ENCODE data around the gene TOP2B. TPM values are rescaled to one million over a fixed set of nuclear protein-coding genes. Genes with fewer than 3 reads are reported as not detected.
A peak's percentile ranks its signal among the peaks of the same experiment; 100 is the strongest.

Gene TOP2B
- total and polyA plus RNA-seq, 9 of the 15 experiments (the other 6 are each of a cell fraction or from before 2014, with no cell fraction given): 45.3 to 186 (median 134) TPM

DNA sequence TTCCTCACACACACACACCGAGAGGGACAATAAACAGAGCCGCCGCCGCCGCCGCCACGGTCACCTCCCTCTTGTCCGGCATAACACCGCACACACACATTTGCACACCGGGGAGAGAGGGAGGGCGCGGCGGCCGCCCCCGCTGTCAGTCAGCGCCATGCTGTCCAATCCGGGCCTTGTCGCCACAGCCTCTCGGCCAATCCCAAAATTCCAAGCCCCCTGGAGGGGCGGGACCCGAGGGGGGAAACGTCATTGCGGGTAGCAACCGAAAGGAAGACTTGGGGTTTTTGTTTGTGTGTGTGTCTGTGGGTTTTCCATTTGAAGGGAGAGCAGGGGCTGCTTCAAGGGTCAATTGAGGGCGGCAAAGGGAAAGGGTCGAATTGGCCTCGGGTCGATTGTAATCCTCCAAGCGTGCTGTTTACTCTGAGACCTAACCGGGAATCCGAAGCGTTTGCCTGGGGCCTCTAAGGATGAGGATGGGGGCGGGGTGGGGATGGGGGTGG, at the start of gene TOP2B (continued):
- TF ChIP-seq, protein P1, sequence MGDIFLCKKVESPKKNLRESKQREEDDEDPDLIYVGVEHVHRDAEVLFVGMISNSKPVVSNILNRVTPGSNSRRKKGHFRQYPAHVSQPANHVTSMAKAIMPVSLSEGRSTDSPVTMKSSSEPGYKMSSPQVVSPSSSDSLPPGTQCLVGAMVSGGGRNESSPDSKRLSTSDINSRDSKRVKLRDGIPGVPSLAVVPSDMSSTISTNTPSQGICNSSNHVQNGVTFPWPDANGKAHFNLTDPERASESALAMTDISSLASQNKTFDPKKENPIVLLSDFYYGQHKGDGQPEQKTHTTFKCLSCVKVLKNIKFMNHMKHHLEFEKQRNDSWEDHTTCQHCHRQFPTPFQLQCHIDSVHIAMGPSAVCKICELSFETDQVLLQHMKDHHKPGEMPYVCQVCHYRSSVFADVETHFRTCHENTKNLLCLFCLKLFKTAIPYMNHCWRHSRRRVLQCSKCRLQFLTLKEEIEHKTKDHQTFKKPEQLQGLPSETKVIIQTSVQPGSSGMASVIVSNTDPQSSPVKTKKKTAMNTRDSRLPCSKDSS (IDR thresholded peaks at IDR 0.05; ENCODE audit: low read depth, partially characterized antibody): no peak
- peak; percentile 93 for TF ChIP-seq EP400 (IDR thresholded peaks at IDR 0.05)
- TF ChIP-seq BHLHE40 (IDR thresholded peaks at IDR 0.05; ENCODE audit: low read length): peak; percentile 92
- TF ChIP-seq, protein P2, sequence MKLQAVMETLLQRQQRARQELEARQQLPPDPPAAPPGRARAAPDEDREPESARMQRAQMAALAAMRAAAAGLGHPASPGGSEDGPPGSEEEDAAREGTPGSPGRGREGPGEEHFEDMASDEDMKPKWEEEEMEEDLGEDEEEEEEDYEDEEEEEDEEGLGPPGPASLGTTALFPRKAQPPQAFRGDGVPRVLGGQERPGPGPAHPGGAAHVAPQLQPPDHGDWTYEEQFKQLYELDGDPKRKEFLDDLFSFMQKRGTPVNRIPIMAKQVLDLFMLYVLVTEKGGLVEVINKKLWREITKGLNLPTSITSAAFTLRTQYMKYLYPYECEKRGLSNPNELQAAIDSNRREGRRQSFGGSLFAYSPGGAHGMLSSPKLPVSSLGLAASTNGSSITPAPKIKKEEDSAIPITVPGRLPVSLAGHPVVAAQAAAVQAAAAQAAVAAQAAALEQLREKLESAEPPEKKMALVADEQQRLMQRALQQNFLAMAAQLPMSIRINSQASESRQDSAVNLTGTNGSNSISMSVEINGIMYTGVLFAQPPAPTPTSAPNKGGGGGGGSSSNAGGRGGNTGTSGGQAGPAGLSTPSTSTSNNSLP (IDR thresholded peaks at IDR 0.05; ENCODE audit: borderline replicate concordance, low read depth, low read length): no peak
- TF ChIP-seq SMARCB1 (IDR thresholded peaks at IDR 0.05; ENCODE audit: insufficient read length, low read depth): no peak
- TF ChIP-seq SMAD4 (CRISPR knock-in tag; conservative IDR thresholded peaks at IDR 0.05): 0 out of 2 replicates have a peak, but pooled peaks have one; percentile 20
- TF ChIP-seq MEF2D (tag; conservative IDR thresholded peaks at IDR 0.05; ENCODE audit: low read depth): no peak
- TF ChIP-seq ZKSCAN1 (IDR thresholded peaks at IDR 0.05; ENCODE audit: low read depth, low read length): 0 out of 2 replicates have a peak, but pooled peaks have one; percentile 38
- TF ChIP-seq, protein P3, sequence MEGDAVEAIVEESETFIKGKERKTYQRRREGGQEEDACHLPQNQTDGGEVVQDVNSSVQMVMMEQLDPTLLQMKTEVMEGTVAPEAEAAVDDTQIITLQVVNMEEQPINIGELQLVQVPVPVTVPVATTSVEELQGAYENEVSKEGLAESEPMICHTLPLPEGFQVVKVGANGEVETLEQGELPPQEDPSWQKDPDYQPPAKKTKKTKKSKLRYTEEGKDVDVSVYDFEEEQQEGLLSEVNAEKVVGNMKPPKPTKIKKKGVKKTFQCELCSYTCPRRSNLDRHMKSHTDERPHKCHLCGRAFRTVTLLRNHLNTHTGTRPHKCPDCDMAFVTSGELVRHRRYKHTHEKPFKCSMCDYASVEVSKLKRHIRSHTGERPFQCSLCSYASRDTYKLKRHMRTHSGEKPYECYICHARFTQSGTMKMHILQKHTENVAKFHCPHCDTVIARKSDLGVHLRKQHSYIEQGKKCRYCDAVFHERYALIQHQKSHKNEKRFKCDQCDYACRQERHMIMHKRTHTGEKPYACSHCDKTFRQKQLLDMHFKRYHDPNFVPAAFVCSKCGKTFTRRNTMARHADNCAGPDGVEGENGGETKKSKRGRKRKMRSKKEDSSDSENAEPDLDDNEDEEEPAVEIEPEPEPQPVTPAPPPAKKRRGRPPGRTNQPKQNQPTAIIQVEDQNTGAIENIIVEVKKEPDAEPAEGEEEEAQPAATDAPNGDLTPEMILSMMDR (IDR thresholded peaks at IDR 0.05 in 2 of 3, conservative IDR thresholded peaks at IDR 0.05 in 1 of 3; ENCODE audit: insufficient read depth in 2 of 3, low read depth in 1 of 3, low read length in 3 of 3): no peak
- TF ChIP-seq NELFE (IDR thresholded peaks at IDR 0.05; ENCODE audit: insufficient read depth, insufficient read length): no peak
- TF ChIP-seq POLR3A (IDR thresholded peaks at IDR 0.05; ENCODE audit: borderline replicate concordance, extremely low read depth, insufficient read depth, insufficient read length): no peak
- no peak for TF ChIP-seq ZNF282 (CRISPR knock-in tag; IDR thresholded peaks at IDR 0.05)
- peak; percentile 57; the same call in 1 of the 2 replicates for TF ChIP-seq ESRRA (IDR thresholded peaks at IDR 0.05; ENCODE audit: borderline replicate concordance, low read depth)
- TF ChIP-seq, protein P4, sequence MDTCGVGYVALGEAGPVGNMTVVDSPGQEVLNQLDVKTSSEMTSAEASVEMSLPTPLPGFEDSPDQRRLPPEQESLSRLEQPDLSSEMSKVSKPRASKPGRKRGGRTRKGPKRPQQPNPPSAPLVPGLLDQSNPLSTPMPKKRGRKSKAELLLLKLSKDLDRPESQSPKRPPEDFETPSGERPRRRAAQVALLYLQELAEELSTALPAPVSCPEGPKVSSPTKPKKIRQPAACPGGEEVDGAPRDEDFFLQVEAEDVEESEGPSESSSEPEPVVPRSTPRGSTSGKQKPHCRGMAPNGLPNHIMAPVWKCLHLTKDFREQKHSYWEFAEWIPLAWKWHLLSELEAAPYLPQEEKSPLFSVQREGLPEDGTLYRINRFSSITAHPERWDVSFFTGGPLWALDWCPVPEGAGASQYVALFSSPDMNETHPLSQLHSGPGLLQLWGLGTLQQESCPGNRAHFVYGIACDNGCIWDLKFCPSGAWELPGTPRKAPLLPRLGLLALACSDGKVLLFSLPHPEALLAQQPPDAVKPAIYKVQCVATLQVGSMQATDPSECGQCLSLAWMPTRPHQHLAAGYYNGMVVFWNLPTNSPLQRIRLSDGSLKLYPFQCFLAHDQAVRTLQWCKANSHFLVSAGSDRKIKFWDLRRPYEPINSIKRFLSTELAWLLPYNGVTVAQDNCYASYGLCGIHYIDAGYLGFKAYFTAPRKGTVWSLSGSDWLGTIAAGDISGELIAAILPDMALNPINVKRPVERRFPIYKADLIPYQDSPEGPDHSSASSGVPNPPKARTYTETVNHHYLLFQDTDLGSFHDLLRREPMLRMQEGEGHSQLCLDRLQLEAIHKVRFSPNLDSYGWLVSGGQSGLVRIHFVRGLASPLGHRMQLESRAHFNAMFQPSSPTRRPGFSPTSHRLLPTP (IDR thresholded peaks at IDR 0.05; ENCODE audit: borderline replicate concordance, extremely low read depth, insufficient read length): no peak
- no peak for TF ChIP-seq ZNF347 (CRISPR knock-in tag; IDR thresholded peaks at IDR 0.05; ENCODE audit: low read depth)
- no peak for TF ChIP-seq ZEB2 (IDR thresholded peaks at IDR 0.05)
- TF ChIP-seq NFYB (IDR thresholded peaks at IDR 0.05; ENCODE audit: extremely low read depth, insufficient read length): peak; percentile 93
- TF ChIP-seq, protein P5, sequence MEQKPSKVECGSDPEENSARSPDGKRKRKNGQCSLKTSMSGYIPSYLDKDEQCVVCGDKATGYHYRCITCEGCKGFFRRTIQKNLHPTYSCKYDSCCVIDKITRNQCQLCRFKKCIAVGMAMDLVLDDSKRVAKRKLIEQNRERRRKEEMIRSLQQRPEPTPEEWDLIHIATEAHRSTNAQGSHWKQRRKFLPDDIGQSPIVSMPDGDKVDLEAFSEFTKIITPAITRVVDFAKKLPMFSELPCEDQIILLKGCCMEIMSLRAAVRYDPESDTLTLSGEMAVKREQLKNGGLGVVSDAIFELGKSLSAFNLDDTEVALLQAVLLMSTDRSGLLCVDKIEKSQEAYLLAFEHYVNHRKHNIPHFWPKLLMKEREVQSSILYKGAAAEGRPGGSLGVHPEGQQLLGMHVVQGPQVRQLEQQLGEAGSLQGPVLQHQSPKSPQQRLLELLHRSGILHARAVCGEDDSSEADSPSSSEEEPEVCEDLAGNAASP (IDR thresholded peaks at IDR 0.05): no peak
